Neuronal stem cell (in vitro differentiated cells): Measurements from ENCODE around the gene OAS2.

Experiments
- DNase-seq: peaks from one replicate; pipeline ENCODE4 v3.0.0-alpha.2; 2013; ENCODE audit warnings: low spot score
- H2AFZ ChIP-seq: one replicate; pipeline ENCODE4 v1.6.1; 2013; ENCODE audit warnings: mild to moderate bottlenecking, low read length, inconsistent platforms
- H2AK5ac ChIP-seq: 2 replicates; pipeline ENCODE4 v1.6.1; 2013; ENCODE audit warnings: low read depth, mild to moderate bottlenecking, inconsistent platforms, low read length, moderate library complexity, mixed read lengths
- H2BK120ac ChIP-seq: 2 replicates; pipeline ENCODE4 v1.6.1; 2013; ENCODE audit warnings: low read depth, mild to moderate bottlenecking, inconsistent platforms, low read length, moderate library complexity, mixed read lengths
- H2BK12ac ChIP-seq: one replicate; pipeline ENCODE4 v1.6.1; 2013; ENCODE audit warnings: low read length, inconsistent platforms
- H2BK15ac ChIP-seq: 2 replicates; pipeline ENCODE4 v1.6.1; 2013; ENCODE audit warnings: mild to moderate bottlenecking, low read length, inconsistent platforms, mixed read lengths
- H2BK5ac ChIP-seq: one replicate; pipeline ENCODE4 v1.6.1; 2013; ENCODE audit warnings: inconsistent platforms, mild to moderate bottlenecking, low read length, moderate library complexity
- H3K14ac ChIP-seq: one replicate; pipeline ENCODE4 v1.6.1; 2013; ENCODE audit warnings: low read length, inconsistent platforms
- H3K18ac ChIP-seq: 2 replicates; pipeline ENCODE4 v1.6.1; 2013; ENCODE audit warnings: low read length, inconsistent platforms
- H3K23ac ChIP-seq: 2 replicates; pipeline ENCODE4 v1.6.1; 2013; ENCODE audit warnings: low read depth, mild to moderate bottlenecking, mixed read lengths, low read length, inconsistent platforms; ENCODE audit not compliant: poor library complexity
- H3K27ac ChIP-seq: replicated peaks from 3 replicates; pipeline ENCODE4 v1.5.1; 2013; ENCODE audit warnings: low read length, inconsistent platforms
- H3K27me3 ChIP-seq, 3 experiments: 2 replicates each; pipeline ENCODE4 v1.6.1; 2013; ENCODE audit warnings: low read length in 3 of 3, mild to moderate bottlenecking in 2 of 3, inconsistent platforms in 1 of 3, low read depth in 1 of 3, mixed read lengths in 1 of 3, moderate library complexity in 1 of 3; ENCODE audit not compliant: control insufficient read depth in 3 of 3, insufficient read depth in 3 of 3
- H3K36me3 ChIP-seq, 2 donors: replicated peaks in 1 of 2; 2 replicates each; pipeline ENCODE4 v1.6.1; 2013; ENCODE audit warnings: low read length in 2 of 2; ENCODE audit not compliant: control insufficient read depth in 2 of 2, insufficient read depth in 2 of 2
- H3K4ac ChIP-seq: 2 replicates; pipeline ENCODE4 v1.6.1; 2013; ENCODE audit warnings: inconsistent platforms, mild to moderate bottlenecking, low read length, moderate library complexity
- H3K4me1 ChIP-seq, 2 donors: 1 replicate in 1 of 2; 2 replicates in 1 of 2; pipeline ENCODE4 v1.6.1; 2013; ENCODE audit warnings: low read length in 2 of 2, low read depth in 1 of 2; ENCODE audit not compliant: control insufficient read depth in 2 of 2, insufficient read depth in 1 of 2
- H3K4me2 ChIP-seq: one replicate; pipeline ENCODE4 v1.6.1; 2013; ENCODE audit warnings: mild to moderate bottlenecking, low read length, inconsistent platforms; ENCODE audit not compliant: insufficient read depth, poor library complexity, severe bottlenecking
- H3K4me3 ChIP-seq, 2 donors: 2 replicates each; pipeline ENCODE4 v1.5.1; 2013; ENCODE audit warnings: low read length in 2 of 2, mild to moderate bottlenecking in 2 of 2, inconsistent platforms in 1 of 2, moderate library complexity in 1 of 2
- H3K79me1 ChIP-seq: one replicate; pipeline ENCODE4 v1.6.1; 2013; ENCODE audit warnings: low read depth, mild to moderate bottlenecking, inconsistent platforms, low read length, moderate library complexity
- H3K9ac ChIP-seq: one replicate; pipeline ENCODE4 v1.6.1; 2013; ENCODE audit warnings: mild to moderate bottlenecking, low read depth, low read length, inconsistent platforms; ENCODE audit not compliant: poor library complexity
- H3K9me3 ChIP-seq, 2 donors: replicated peaks in 1 of 2; 2 replicates each; pipeline versions ENCODE3 to v1.6.1; 2013; ENCODE audit warnings: low read length in 2 of 2, mild to moderate bottlenecking in 2 of 2, inconsistent platforms in 1 of 2, low read depth in 1 of 2, mixed read lengths in 1 of 2, moderate library complexity in 1 of 2; ENCODE audit not compliant: control insufficient read depth in 2 of 2, insufficient read depth in 1 of 2
- H4K8ac ChIP-seq: one replicate; pipeline ENCODE4 v1.6.1; 2013; ENCODE audit warnings: low read depth, mild to moderate bottlenecking, inconsistent platforms, low read length, moderate library complexity
- H4K91ac ChIP-seq: one replicate; pipeline ENCODE4 v1.6.1; 2013; ENCODE audit warnings: low read length, low read depth, mild to moderate bottlenecking, inconsistent platforms; ENCODE audit not compliant: poor library complexity
- WGBS, 2 donors: extraction: QIAGEN DNeasy Blood & Tissue Kit; methylation state at CpG; one replicate each; pipeline ENCODE4 v1.1.7; 2013; ENCODE audit warnings: missing lambda C conversion rate in 2 of 2, mixed read lengths in 1 of 2; ENCODE audit not compliant: insufficient read length in 2 of 2, insufficient replicate concordance in 1 of 2; ENCODE audit errors: extremely low coverage in 2 of 2; 5-methylcytosine and 5-hydroxymethylcytosine counted together

Gene OAS2

GRCh38 chr12:112930350-112930749 lies 48.0 kb upstream of the OAS2 start:
- no peak overlapping the region for H3K9ac ChIP-seq

GRCh38 chr12:112932485-112933128 lies 45.7 kb upstream of the OAS2 start:
- H2BK5ac ChIP-seq = no peak overlapping the region
- H3K79me1 ChIP-seq = no peaks in the 10 kb centered on the region
- H3K9me3 ChIP-seq = peaks cover 0 to 2% of the 10 kb centered on the region in 2 donors
- no peak overlapping the region for H4K91ac ChIP-seq
- no peak overlapping the region for H3K27ac ChIP-seq
- H2BK120ac ChIP-seq = no peak overlapping the region
- no peak overlapping the region for H3K23ac ChIP-seq
- H3K4me1 ChIP-seq = peaks cover 0 to 2% of the 10 kb centered on the region in 2 donors
- H3K9ac ChIP-seq = no peak overlapping the region
- H2AFZ ChIP-seq = no peak overlapping the region
- H3K4ac ChIP-seq = no peak overlapping the region
- no peak overlapping the region for H4K8ac ChIP-seq
- H3K14ac ChIP-seq = no peak overlapping the region
- no peaks in the 10 kb centered on the region for H3K36me3 ChIP-seq
- no peak overlapping the region for H3K4me3 ChIP-seq
- H3K27me3 ChIP-seq = peaks cover 0 to under 1% (median 0%) of the 10 kb centered on the region in 3 experiments
- H3K4me2 ChIP-seq = no peak overlapping the region
- no peak overlapping the region for H2BK12ac ChIP-seq
- no peak overlapping the region for H3K18ac ChIP-seq
- DNase-seq = peak; percentile 24
- no peak overlapping the region for H2AK5ac ChIP-seq
- no CpG with 5 or more reads among the region's 6 CpGs for WGBS, 2 donors
- no peak overlapping the region for H2BK15ac ChIP-seq

More at GRCh38 chr12:112930350-112930749, 48.0 kb upstream of the OAS2 start:
- Histone ChIP-seq H3K27me3 (no peaks in the 10 kb centered on the region), H2BK12ac (no peak overlapping the region), H3K4ac (no peak overlapping the region), H3K4me2 (no peak overlapping the region), H2AK5ac (no peak overlapping the region), H2AFZ (no peak overlapping the region), H3K18ac (peak overlapping the region; percentile 57), H3K36me3 (no peaks in the 10 kb centered on the region), H3K23ac (no peak overlapping the region), H3K79me1 (no peaks in the 10 kb centered on the region), H2BK15ac (no peak overlapping the region), H3K14ac (no peak overlapping the region), H2BK120ac (no peak overlapping the region), H4K91ac (no peak overlapping the region), H2BK5ac (no peak overlapping the region), H4K8ac (no peak overlapping the region), H3K27ac (no peak overlapping the region), H3K4me3 (no peak overlapping the region), H3K4me1 (peaks cover 0 to 2% of the 10 kb centered on the region in 2 donors), H3K9me3 (peaks cover 0 to 2% of the 10 kb centered on the region in 2 donors)
- WGBS, 2 donors = no CpG with 5 or more reads among the region's 2 CpGs
- no peak for DNase-seq

- no peak overlapping the region for H2BK120ac ChIP-seq
- no peak overlapping the region for H4K91ac ChIP-seq
- H3K4me1 ChIP-seq = peaks cover 0 to 4% of the 10 kb centered on the region in 2 donors
- no peak overlapping the region for H2BK5ac ChIP-seq
- peaks cover 0 to 6% (median 5%) of the 10 kb centered on the region in 3 experiments for H3K27me3 ChIP-seq
- H2AK5ac ChIP-seq = no peak overlapping the region
- no peak overlapping the region for H3K14ac ChIP-seq
- no peak overlapping the region for H3K23ac ChIP-seq
- no peak overlapping the region for H3K27ac ChIP-seq
- H3K36me3 ChIP-seq = no peaks in the 10 kb centered on the region
- no peaks in the 10 kb centered on the region for H3K9me3 ChIP-seq
- H4K8ac ChIP-seq = no peak overlapping the region
- H3K4ac ChIP-seq = no peak overlapping the region
- H2BK15ac ChIP-seq = no peak overlapping the region
- H3K4me3 ChIP-seq = no peak overlapping the region
- no CpG with 5 or more reads among the region's 2 CpGs for WGBS, 2 donors
- H3K18ac ChIP-seq = no peak overlapping the region
- H3K79me1 ChIP-seq = no peaks in the 10 kb centered on the region
- no peak overlapping the region for H3K9ac ChIP-seq
- H2BK12ac ChIP-seq = no peak overlapping the region
- no peak overlapping the region for H3K4me2 ChIP-seq
- no peak for DNase-seq
- no peak overlapping the region for H2AFZ ChIP-seq
Measured at GRCh38 chr12:112933129-112933505, 45.2 kb upstream of the OAS2 start.

- Histone ChIP-seq H3K23ac (no peak overlapping the region), H2BK5ac (no peak overlapping the region), H3K14ac (no peak overlapping the region), H2AK5ac (no peak overlapping the region), H3K36me3 (no peaks in the 10 kb centered on the region), H3K4ac (no peak overlapping the region), H3K9me3 (no peaks in the 10 kb centered on the region), H4K8ac (no peak overlapping the region), H3K4me1 (peaks cover 0 to 9% of the 10 kb centered on the region in 2 donors), H2BK120ac (no peak overlapping the region), H2AFZ (no peak overlapping the region), H3K18ac (no peak overlapping the region), H4K91ac (no peak overlapping the region), H3K9ac (no peak overlapping the region), H3K27me3 (peaks cover 0 to 26% (median 22%) of the 10 kb centered on the region in 3 experiments), H2BK15ac (no peak overlapping the region), H3K4me3 (no peak overlapping the region), H3K79me1 (no peaks in the 10 kb centered on the region), H3K4me2 (no peak overlapping the region), H2BK12ac (no peak overlapping the region), H3K27ac (no peak overlapping the region)
- no peak for DNase-seq
- no CpG with 5 or more reads among the region's 1 CpG for WGBS, 2 donors
Measured at GRCh38 chr12:112936264-112936663, 42.1 kb upstream of the OAS2 start.
